ENCODE data around the gene ILF3. TPM values are rescaled to one million over a fixed set of nuclear protein-coding genes. Genes with fewer than 3 reads are reported as not detected.
A peak's percentile ranks its signal among the peaks of the same experiment; 100 is the strongest.

The ILF3 gene
- total RNA-seq (2016; rRNA removed; fragmentation: Illumina TruSeq; extraction: Trizol): 120 and 127 TPM in 2 replicates
- total RNA-seq (2016; cell fraction: cytosol; rRNA removed; fragmentation: Illumina TruSeq; extraction: Trizol; ENCODE audit: low read depth): 19.6 and 21.2 TPM in 2 replicates
- total RNA-seq (2016; cell fraction: insoluble cytoplasmic fraction; rRNA removed; fragmentation: Illumina TruSeq; extraction: Trizol): 113 and 122 TPM in 2 replicates
- total RNA-seq (2016; cell fraction: membrane; rRNA removed; fragmentation: Illumina TruSeq; extraction: Trizol): 63.1 and 64.0 TPM in 2 replicates
- 133 and 160 TPM in 2 replicates for total RNA-seq (2016; cell fraction: nucleus; rRNA removed; fragmentation: Illumina TruSeq; extraction: Trizol)
- 173 and 195 TPM in 2 replicates for polyA plus RNA-seq (2011; rRNA removed)
- polyA plus RNA-seq (2011; cell fraction: cytosol; rRNA removed): 59.6 and 75.2 TPM in 2 replicates
- polyA plus RNA-seq (2011; cell fraction: nucleus; rRNA removed): 588 and 668 TPM in 2 replicates
- polyA plus RNA-seq (2012): 153 and 159 TPM in 2 replicates
- 18.4 and 19.6 TPM in 2 replicates for polyA plus RNA-seq (2016; cell fraction: cytosol; fragmentation: Illumina TruSeq; extraction: Trizol; ENCODE audit: low read depth)
- 178 and 216 TPM in 2 replicates for polyA plus RNA-seq (2016; cell fraction: insoluble cytoplasmic fraction; fragmentation: Illumina TruSeq; extraction: Trizol; ENCODE audit: low read depth)
- polyA plus RNA-seq (2016; cell fraction: membrane; fragmentation: Illumina TruSeq; extraction: Trizol; ENCODE audit: low read depth): 54.0 and 61.1 TPM in 2 replicates
- polyA plus RNA-seq (2016; cell fraction: nucleus; fragmentation: Illumina TruSeq; extraction: Trizol; ENCODE audit: insufficient read depth, low read depth): 615 and 640 TPM in 2 replicates
- 139 and 144 TPM in 2 replicates for polyA minus RNA-seq (2011; rRNA and poly(A)+ RNA removed; ENCODE audit: low replicate concordance)
- polyA minus RNA-seq (2011; cell fraction: cytosol; rRNA and poly(A)+ RNA removed): 65.3 and 73.2 TPM in 2 replicates
- polyA minus RNA-seq (2011; cell fraction: nucleus; rRNA and poly(A)+ RNA removed): 154 and 157 TPM in 2 replicates
- percentile 95 among the genes with signal in this experiment for Bru-seq, nascent RNA
- BruChase-seq, experiment 1, labeled RNA remaining after a 6-hour chase: percentile 98 among the genes with signal in this experiment
- BruChase-seq, experiment 2, labeled RNA remaining after a 2-hour chase: percentile 97 among the genes with signal in this experiment
- long read RNA-seq, experiment 1, transcript ILF3-217 (18 exons, 2,622 nt): major isoform, 10 of 116 reads
- long read RNA-seq, experiment 1, transcript ILF3-202 (18 exons, 3,671 nt): minor isoform, 8 of 116 reads
- long read RNA-seq, experiment 1, partial matches to known transcripts: 79 of 116 reads
- long read RNA-seq, experiment 1, other reads (novel, unspliced or antisense): 18 of 116 reads
- long read RNA-seq, experiment 2, full-length matches to known transcripts: 52 of 407 reads
- long read RNA-seq, experiment 2, partial matches to known transcripts: 289 of 407 reads
- long read RNA-seq, experiment 2, other reads (novel, unspliced or antisense): 66 of 407 reads

DNA sequence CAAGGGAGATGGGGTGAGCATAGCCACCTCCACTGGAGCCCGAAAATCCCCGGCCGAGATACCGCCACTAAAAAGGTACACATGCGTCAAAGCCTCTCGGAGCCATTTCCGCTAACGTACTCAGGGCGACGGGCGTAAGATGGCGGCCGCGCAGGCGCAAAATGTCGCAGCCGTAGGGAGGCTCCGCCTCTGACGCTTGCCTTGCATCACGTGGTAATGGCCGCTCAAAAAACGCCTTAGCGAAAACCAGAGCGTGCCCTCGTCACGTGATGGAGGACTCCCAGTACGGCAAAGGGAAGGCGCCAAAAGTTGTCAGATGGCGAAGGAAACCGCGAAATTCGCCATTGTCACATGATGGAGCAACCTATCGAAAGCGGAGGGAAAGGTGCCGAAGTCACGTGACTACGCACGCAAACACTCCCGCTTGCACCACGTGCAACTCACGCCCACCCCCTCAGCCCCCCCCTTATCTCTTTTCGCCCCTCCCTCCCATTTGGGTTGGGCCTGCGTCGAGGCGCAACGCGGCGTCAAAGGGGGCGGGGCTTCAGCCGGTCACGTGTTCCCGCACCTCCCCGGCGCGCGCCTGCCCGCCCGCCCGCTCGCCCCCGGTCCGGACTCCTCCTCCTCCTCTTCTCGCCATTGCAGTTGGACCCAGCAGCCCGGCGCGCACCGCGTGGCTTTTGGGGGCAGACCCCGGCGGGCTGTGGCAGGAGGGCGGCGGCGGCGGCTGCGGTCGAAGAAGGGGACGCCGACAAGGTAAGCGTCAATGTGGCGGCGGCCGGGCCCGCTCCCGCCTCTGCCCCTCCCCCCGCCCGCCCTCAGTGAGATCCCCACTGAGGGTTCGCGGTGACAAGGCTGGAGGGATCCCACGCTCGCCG lies at the start of gene ILF3:
ILF3 (plus strand) TSS at position 615 of the 878 bp plus-strand sequence. CDS start 16,260 bp downstream, outside the sequence.
- BruUV-seq (replicated peaks): no TSS peak
- H3K9ac ChIP-seq (ENCODE audit: insufficient read depth, low read depth, low read length): peak within 1 kb of the TSS; percentile 98
- H3K4me1 ChIP-seq (ENCODE audit: insufficient read depth, low read length): peaks cover 46% of the 10 kb centered on the region
- peak within 1 kb of the TSS; percentile 95 for H3K27ac ChIP-seq (ENCODE audit: extremely low read length, insufficient read depth, low read length)
- H3K27me3 ChIP-seq (ENCODE audit: control insufficient read depth in 1 of 2, insufficient read depth in 2 of 2, low read length in 2 of 2): no peaks in the 10 kb centered on the region; a peak in 1 of 5 replicates
- no peaks in the 10 kb centered on the region for H3K9me3 ChIP-seq (ENCODE audit: low read length)
- no peak within 1 kb of the TSS for H2AFZ ChIP-seq (ENCODE audit: low read length)
- H3K4me2 ChIP-seq (ENCODE audit: low read depth, low read length): peak within 1 kb of the TSS; percentile 92
- peak; percentile 98 for FAIRE-seq
- H3K36me3 ChIP-seq (replicated peaks in 1 of 2; ENCODE audit: control insufficient read depth in 1 of 2, insufficient read depth in 2 of 2, low read length in 2 of 2): peaks cover 2 to 9% of the 10 kb centered on the region in 2 experiments; a peak in 2 of 5 replicates
- POLR2A ChIA-PET: interaction anchor here (1.2 to 2.4 kb wide), 4 partner anchors 10 to 48 kb away, joined by 5 to 17 read pairs (median 8); partner anchors contain the start of gene QTRT1
- CTCF ChIA-PET (ENCODE audit: low intra/inter-chr PET ratio, low total read pairs): no interaction called here
- peak within 1 kb of the TSS; percentile 92 to 96 (median 93) for H3K4me3 ChIP-seq (replicated peaks in 1 of 3; ENCODE audit: insufficient read depth in 1 of 3, low read depth in 2 of 3, low read length in 3 of 3)
- in situ Hi-C loops (cut with HindIII; ENCODE audit: extremely low pct_ligation_motif_present, low pct_unique_long_range_greater_than_20kb): no loop called here
- peak; percentile 84 for ATAC-seq
- H3K79me2 ChIP-seq (ENCODE audit: insufficient read depth, low read length): peaks cover 54% of the 10 kb centered on the region
- peaks cover 40% of the 10 kb centered on the region for H4K20me1 ChIP-seq (ENCODE audit: insufficient read depth, low read length)
- peak; percentile 100 for DNase-seq (ENCODE audit: low spot score)
- 0% methylated on average over 27 of the region's 91 CpGs for WGBS (ENCODE audit: low lambda C conversion rate)
- intact Hi-C loops (cut with micrococcal nuclease; ENCODE audit: unreplicated experiment): no loop called here
- TF ChIP-seq GATAD1 (CRISPR knock-in tag; IDR thresholded peaks at IDR 0.05): peak; percentile 96
- TF ChIP-seq, protein P1, sequence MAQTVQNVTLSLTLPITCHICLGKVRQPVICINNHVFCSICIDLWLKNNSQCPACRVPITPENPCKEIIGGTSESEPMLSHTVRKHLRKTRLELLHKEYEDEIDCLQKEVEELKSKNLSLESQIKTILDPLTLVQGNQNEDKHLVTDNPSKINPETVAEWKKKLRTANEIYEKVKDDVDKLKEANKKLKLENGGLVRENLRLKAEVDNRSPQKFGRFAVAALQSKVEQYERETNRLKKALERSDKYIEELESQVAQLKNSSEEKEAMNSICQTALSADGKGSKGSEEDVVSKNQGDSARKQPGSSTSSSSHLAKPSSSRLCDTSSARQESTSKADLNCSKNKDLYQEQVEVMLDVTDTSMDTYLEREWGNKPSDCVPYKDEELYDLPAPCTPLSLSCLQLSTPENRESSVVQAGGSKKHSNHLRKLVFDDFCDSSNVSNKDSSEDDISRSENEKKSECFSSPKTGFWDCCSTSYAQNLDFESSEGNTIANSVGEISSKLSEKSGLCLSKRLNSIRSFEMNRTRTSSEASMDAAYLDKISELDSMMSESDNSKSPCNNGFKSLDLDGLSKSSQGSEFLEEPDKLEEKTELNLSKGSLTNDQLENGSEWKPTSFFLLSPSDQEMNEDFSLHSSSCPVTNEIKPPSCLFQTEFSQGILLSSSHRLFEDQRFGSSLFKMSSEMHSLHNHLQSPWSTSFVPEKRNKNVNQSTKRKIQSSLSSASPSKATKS (CRISPR knock-in tag; IDR thresholded peaks at IDR 0.05): no peak
- peak; percentile 68; the same call in 1 of the 2 replicates for TF ChIP-seq ZIK1 (CRISPR knock-in tag; IDR thresholded peaks at IDR 0.05; ENCODE audit: borderline replicate concordance, low read depth)
- no peak for TF ChIP-seq SNAPC2 (CRISPR knock-in tag; IDR thresholded peaks at IDR 0.05)
- no peak for TF ChIP-seq ZKSCAN5 (CRISPR knock-in tag; IDR thresholded peaks at IDR 0.05)
- peak; percentile 34; the same call in 1 of the 2 replicates for TF ChIP-seq HES4 (CRISPR knock-in tag; IDR thresholded peaks at IDR 0.05; ENCODE audit: borderline replicate concordance)
- peak; percentile 88 for TF ChIP-seq DR1 (CRISPR knock-in tag; IDR thresholded peaks at IDR 0.05)
- TF ChIP-seq, protein P2, sequence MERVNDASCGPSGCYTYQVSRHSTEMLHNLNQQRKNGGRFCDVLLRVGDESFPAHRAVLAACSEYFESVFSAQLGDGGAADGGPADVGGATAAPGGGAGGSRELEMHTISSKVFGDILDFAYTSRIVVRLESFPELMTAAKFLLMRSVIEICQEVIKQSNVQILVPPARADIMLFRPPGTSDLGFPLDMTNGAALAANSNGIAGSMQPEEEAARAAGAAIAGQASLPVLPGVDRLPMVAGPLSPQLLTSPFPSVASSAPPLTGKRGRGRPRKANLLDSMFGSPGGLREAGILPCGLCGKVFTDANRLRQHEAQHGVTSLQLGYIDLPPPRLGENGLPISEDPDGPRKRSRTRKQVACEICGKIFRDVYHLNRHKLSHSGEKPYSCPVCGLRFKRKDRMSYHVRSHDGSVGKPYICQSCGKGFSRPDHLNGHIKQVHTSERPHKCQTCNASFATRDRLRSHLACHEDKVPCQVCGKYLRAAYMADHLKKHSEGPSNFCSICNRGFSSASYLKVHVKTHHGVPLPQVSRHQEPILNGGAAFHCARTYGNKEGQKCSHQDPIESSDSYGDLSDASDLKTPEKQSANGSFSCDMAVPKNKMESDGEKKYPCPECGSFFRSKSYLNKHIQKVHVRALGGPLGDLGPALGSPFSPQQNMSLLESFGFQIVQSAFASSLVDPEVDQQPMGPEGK (CRISPR knock-in tag; IDR thresholded peaks at IDR 0.05): peak; percentile 94
- TF ChIP-seq MLLT10 (CRISPR knock-in tag; IDR thresholded peaks at IDR 0.05): no peak
- TF ChIP-seq MAF1 (CRISPR knock-in tag; IDR thresholded peaks at IDR 0.05; ENCODE audit: borderline replicate concordance): peak; percentile 80; the same call in 1 of the 2 replicates
- TF ChIP-seq KAT7 (CRISPR knock-in tag; IDR thresholded peaks at IDR 0.05; ENCODE audit: borderline replicate concordance): peak; percentile 42; the same call in 1 of the 2 replicates
- TF ChIP-seq ZNF343 (CRISPR knock-in tag; IDR thresholded peaks at IDR 0.05): no peak
- no peak for TF ChIP-seq JUNB (CRISPR knock-in tag; IDR thresholded peaks at IDR 0.05; ENCODE audit: borderline replicate concordance)

Data from HepG2 (cell line).